Activated CD8-positive, alpha-beta T cell treated with anti-CD3 and anti-CD28 coated beads, Interleukin-2, amount 10 ng/mL, durations not matched to agents 7 days and 5 days (primary cell): ENCODE data around the gene ABCA12. TPM values are rescaled to one million over a fixed set of nuclear protein-coding genes. Genes with fewer than 3 reads are reported as not detected.

Experiments used
- ATAC-seq: fragments of 150-1000 bp; cut with Tn5 transposase; one replicate; pipeline ENCODE4 v1.10.0; 2021; ENCODE audit warnings: moderate library complexity
- CTCF ChIA-PET: fragments of 350-600 bp; sonication (Branson Sonifier 250); formaldehyde crosslinking; loops from one replicate; lab custom pipeline; 2021; ENCODE audit warnings: antibody characterized with exemption; lab: Charles Lee
- POLR2A ChIA-PET: fragments of 350-600 bp; sonication (Branson Sonifier 250); formaldehyde crosslinking; loops from one replicate; lab custom pipeline; 2021; ENCODE audit warnings: antibody characterized with exemption; lab: Charles Lee
- DNase-seq: peaks from one replicate; pipeline ENCODE4 v3.0.0-alpha.2; 2020
- H3K27ac Mint-ChIP-seq: one replicate; pipeline ENCODE4 v1.8.0; 2021; ENCODE audit warnings: mild to moderate bottlenecking, mixed read lengths
- H3K27me3 Mint-ChIP-seq: one replicate; pipeline ENCODE4 v1.8.0; 2021; ENCODE audit warnings: low read depth, mixed read lengths
- H3K36me3 Mint-ChIP-seq: one replicate; pipeline ENCODE4 v1.8.0; 2021; ENCODE audit warnings: low read depth, mixed read lengths
- H3K4me1 Mint-ChIP-seq: one replicate; pipeline ENCODE4 v1.8.0; 2021; ENCODE audit warnings: low read depth, mixed read lengths
- H3K4me3 Mint-ChIP-seq: one replicate; pipeline ENCODE4 v1.8.0; 2021; ENCODE audit warnings: mild to moderate bottlenecking, mixed read lengths
- H3K9me3 Mint-ChIP-seq: one replicate; pipeline ENCODE4 v1.8.0; 2022; ENCODE audit warnings: mixed read lengths; ENCODE audit not compliant: insufficient read depth
- total RNA-seq, 2 experiments: library from RNA; stranded (reverse); gene quantifications; one replicate each; pipeline ENCODE4 v1.2.3, GENCODE V29; 2021

ABCA12 gene
- total RNA-seq, 2 experiments from 2014 or later, result not detected

DNA sequence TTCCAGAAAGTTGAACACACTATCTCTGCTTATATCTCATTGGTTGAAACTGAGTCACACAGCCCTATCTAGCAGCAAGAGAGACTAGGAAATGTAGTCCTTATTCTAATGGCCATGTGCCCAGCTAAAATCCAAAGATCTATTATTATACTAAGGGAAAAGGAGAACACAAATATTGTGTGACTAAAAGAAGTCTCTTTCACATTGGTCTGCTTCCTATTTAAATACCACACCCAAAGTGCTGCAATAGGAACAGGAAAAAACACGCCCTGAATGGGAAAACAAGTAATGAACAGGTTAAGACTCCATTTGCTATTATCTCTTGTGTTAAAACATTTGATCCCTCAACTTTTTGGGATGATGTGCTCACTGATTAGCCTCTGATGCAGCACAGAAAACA lies 242.2 kb downstream of the ABCA12 start:
- Mint-ChIP-seq H3K27ac (no peak overlapping the region), H3K27me3 (no peaks in the 10 kb centered on the region), H3K4me1 (no peaks in the 10 kb centered on the region), H3K9me3 (no peaks in the 10 kb centered on the region), H3K36me3 (no peaks in the 10 kb centered on the region), H3K4me3 (no peak overlapping the region)
- no peak for DNase-seq
- ATAC-seq, result no peak
- POLR2A ChIA-PET, result no interaction called here
- CTCF ChIA-PET, result no interaction called here

DNA sequence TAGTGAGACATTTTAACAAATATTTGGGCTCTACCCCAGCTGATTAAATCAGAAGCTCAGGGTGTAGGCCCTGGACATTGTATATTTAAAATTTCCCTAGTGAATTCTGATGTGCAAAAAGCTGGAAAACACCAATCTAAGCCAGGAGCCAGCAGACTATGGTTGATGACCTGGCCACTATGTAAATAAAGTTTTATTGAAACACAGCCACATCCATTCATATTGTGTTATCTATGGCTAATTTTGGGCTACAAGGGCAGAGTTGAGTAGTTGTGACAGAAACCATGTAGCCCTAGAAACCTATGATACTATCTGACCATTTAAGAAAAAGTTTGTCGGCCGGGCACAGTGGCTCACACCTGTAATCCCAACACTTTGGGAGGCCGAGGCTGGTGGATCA lies 243.0 kb downstream of the ABCA12 start:
- no peaks in the 10 kb centered on the region for H3K9me3 Mint-ChIP-seq
- POLR2A ChIA-PET, result no interaction called here
- CTCF ChIA-PET, result no interaction called here
- ATAC-seq (no peak), DNase-seq (no peak)
- no peak overlapping the region for H3K4me3 Mint-ChIP-seq
- no peaks in the 10 kb centered on the region for H3K4me1 Mint-ChIP-seq
- no peak overlapping the region for H3K27ac Mint-ChIP-seq
- no peaks in the 10 kb centered on the region for H3K27me3 Mint-ChIP-seq
- no peaks in the 10 kb centered on the region for H3K36me3 Mint-ChIP-seq

DNA sequence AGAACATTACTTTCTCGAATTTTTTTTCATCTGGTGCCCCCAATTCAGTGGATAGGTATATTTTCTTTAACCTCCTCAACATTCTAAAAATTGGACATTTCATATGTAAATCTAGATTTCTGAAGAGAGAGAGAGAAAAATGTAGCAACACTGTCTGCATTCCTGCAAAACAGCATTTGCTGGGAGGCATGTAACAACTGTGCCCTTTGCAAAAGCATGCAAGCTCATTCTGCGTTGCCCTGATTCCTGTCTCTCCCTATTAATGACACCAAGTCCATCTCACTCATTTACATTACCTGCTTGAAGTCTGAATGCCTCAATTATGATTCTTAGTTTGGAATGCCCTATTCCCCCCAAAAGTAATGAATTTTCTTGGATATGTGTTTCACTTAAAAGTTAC lies 249.1 kb downstream of the ABCA12 start:
- POLR2A ChIA-PET, result no interaction called here
- DNase-seq, result no peak
- Mint-ChIP-seq H3K27ac (no peak overlapping the region), H3K4me3 (no peak overlapping the region), H3K27me3 (peaks cover 2% of the 10 kb centered on the region), H3K9me3 (no peaks in the 10 kb centered on the region), H3K4me1 (no peaks in the 10 kb centered on the region), H3K36me3 (no peaks in the 10 kb centered on the region)
- ATAC-seq, result no peak
- CTCF ChIA-PET, result interaction anchor here (0.7 kb wide), 1 partner anchor 758 kb away, joined by 3 read pairs; no protein-coding TSS in a partner anchor

DNA sequence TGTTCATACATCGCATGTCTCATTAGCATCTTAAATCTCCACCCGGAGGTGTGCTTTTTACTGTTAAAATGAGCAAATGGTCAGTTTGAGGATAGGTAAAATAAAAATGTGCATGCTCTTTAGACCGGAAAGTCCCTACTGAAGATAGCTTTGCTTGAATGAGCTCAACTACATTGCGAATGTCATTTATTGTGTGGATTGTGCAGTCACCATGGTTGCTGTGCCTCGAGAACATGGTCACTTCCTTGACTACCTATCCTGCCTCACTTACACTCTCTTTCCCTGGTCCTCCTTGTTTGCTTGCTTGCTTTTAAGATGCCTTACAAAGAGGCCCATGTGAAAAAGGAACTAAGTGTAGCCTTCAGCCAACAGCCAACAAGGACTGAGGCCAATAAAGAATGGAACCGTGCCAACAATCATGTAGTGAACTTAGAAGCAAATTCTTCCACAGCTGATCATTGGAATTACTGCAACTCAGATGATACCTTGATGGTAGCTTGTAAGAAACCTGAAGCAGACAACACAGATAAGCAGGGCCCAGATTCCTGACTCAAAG lies 256.7 kb downstream of the ABCA12 start:
- DNase-seq, result no peak
- Mint-ChIP-seq H3K9me3 (no peaks in the 10 kb centered on the region), H3K4me1 (no peaks in the 10 kb centered on the region), H3K27ac (no peak overlapping the region), H3K27me3 (no peaks in the 10 kb centered on the region), H3K4me3 (no peak overlapping the region), H3K36me3 (no peaks in the 10 kb centered on the region)
- no peak for ATAC-seq
- POLR2A ChIA-PET, result no interaction called here
- CTCF ChIA-PET, result interaction anchor here (1.2 kb wide), 1 partner anchor 12 kb away, joined by 3 read pairs; no protein-coding TSS in a partner anchor

Other genes with a start within 250 kb of the ABCA12 start
- gene ATIC, start 173.4 kb upstream of the ABCA12 start, total RNA-seq, result 100 to 1,000 TPM; 170 to 182 TPM